PC-3 (cell line): ENCODE data around the gene RGS10. TPM values are rescaled to one million over a fixed set of nuclear protein-coding genes. Genes with fewer than 3 reads are reported as not detected.

Experiments
- ATAC-seq: fragments of 200-7000 bp; cut with Tn5 transposase; 2 replicates; pipeline ENCODE4 v1.9.1; 2020; ENCODE audit warnings: mild to moderate bottlenecking, moderate library complexity
- BruUV-seq: library from RNA; stranded (reverse); fragments of 400-500 nt; replicated peaks from 2 replicates; lab custom pipeline; 2021; lab: Mats Ljungman, UMichigan
- CTCF ChIA-PET: fragments of 300-600 bp; sonication (Branson Sonifier 250); formaldehyde crosslinking; loops from one replicate; lab custom pipeline; 2022; ENCODE audit warnings: antibody characterized with exemption; lab: Charles Lee
- POLR2A ChIA-PET: fragments of 300-600 bp; sonication (Branson Sonifier 250); formaldehyde crosslinking; loops from one replicate; lab custom pipeline; 2022; ENCODE audit warnings: antibody characterized with exemption; ENCODE audit not compliant: unreplicated experiment; lab: Charles Lee
- DNase-seq: peaks from one replicate; pipeline ENCODE4 v3.0.0-alpha.2; 2015
- H2AFZ ChIP-seq: fragments of 300-600 bp; sonication (generic); 2 replicates; pipeline ENCODE4 v1.6.0; 2016; ENCODE audit warnings: antibody characterized with exemption, low read length
- H3F3A ChIP-seq: fragments of 300-600 bp; sonication (generic); one replicate; pipeline ENCODE4 v1.6.0; 2017; ENCODE audit warnings: antibody characterized with exemption, low read length, control low read depth, mild to moderate bottlenecking; ENCODE audit not compliant: unreplicated experiment
- H3K27ac ChIP-seq: fragments of 300-600 bp; sonication (generic); 2 replicates; pipeline ENCODE4 v1.5.1; 2016; ENCODE audit warnings: mild to moderate bottlenecking, low read length
- H3K27me3 ChIP-seq: fragments of 300-600 bp; sonication (generic); 2 replicates; pipeline ENCODE4 v1.6.1; 2016; ENCODE audit warnings: low read length, mixed read lengths
- H3K36me3 ChIP-seq: fragments of 300-600 bp; sonication (generic); 2 replicates; pipeline ENCODE4 v1.6.1; 2016; ENCODE audit warnings: low read depth, mixed run types, low read length, mixed read lengths
- H3K4me1 ChIP-seq: fragments of 300-600 bp; sonication (generic); 2 replicates; pipeline ENCODE4 v1.5.1; 2016; ENCODE audit warnings: low read length; ENCODE audit not compliant: insufficient read depth
- H3K4me2 ChIP-seq: fragments of 300-600 bp; sonication (generic); 2 replicates; pipeline ENCODE4 v1.6.0; 2016; ENCODE audit warnings: low read length
- H3K4me3 ChIP-seq: fragments of 300-600 bp; sonication (generic); 2 replicates; pipeline ENCODE4 v1.5.1; 2016; ENCODE audit warnings: mild to moderate bottlenecking, low read length, mixed read lengths
- H3K79me2 ChIP-seq: fragments of 300-600 bp; sonication (generic); 2 replicates; pipeline ENCODE4 v1.6.1; 2017; ENCODE audit warnings: low read length, mixed read lengths
- H3K9ac ChIP-seq: fragments of 300-600 bp; sonication (generic); 2 replicates; pipeline ENCODE4 v1.6.0; 2016; ENCODE audit warnings: mild to moderate bottlenecking, low read length
- H3K9me2 ChIP-seq: fragments of 300-600 bp; sonication (generic); replicated peaks from 2 replicates; pipeline ENCODE4 v1.6.1; 2016; ENCODE audit warnings: mixed run types, low read length, mixed read lengths
- H3K9me3 ChIP-seq: fragments of 300-600 bp; sonication (generic); 2 replicates; pipeline ENCODE4 v1.6.1; 2016; ENCODE audit warnings: low read length, mixed read lengths
- H4K20me1 ChIP-seq: fragments of 300-600 bp; sonication (generic); 2 replicates; pipeline ENCODE4 v1.6.1; 2016; ENCODE audit warnings: low read length, mixed read lengths
- EZH2 ChIP-seq: fragments of 300-600 bp; sonication (generic); IDR thresholded peaks from one replicate; pipeline ENCODE4 v1.6.1; 2017; ENCODE audit warnings: antibody characterized with exemption, mild to moderate bottlenecking, low read length; ENCODE audit not compliant: unreplicated experiment
- EZH2phosphoT487 ChIP-seq: fragments of 300-600 bp; sonication (generic); IDR thresholded peaks from 2 replicates; pipeline ENCODE4 v1.6.1; 2018; ENCODE audit warnings: mild to moderate bottlenecking, antibody characterized with exemption, low read length, borderline replicate concordance
- intact Hi-C: fragments of 100-400 bp; cut with micrococcal nuclease; formaldehyde crosslinking; loops from 2 replicates; pipeline ENCODE4 v1.9.0; 2023
- total RNA-seq: library from RNA; depleted of rRNA; stranded (reverse); fragments of >200 nt; gene quantifications from 2 replicates; pipeline ENCODE4 v1.2.3, GENCODE V29; 2014
- TF ChIP-seq, protein P1 (sequence below): fragments of 300-600 bp; sonication (generic); conservative IDR thresholded peaks from 2 replicates; pipeline ENCODE4 v1.5.1; 2017; ENCODE audit warnings: antibody characterized with exemption, low read depth, mild to moderate bottlenecking, low read length

The RGS10 gene
- total RNA-seq, 1 experiment from 2014 or later: 27.6 TPM

DNA sequence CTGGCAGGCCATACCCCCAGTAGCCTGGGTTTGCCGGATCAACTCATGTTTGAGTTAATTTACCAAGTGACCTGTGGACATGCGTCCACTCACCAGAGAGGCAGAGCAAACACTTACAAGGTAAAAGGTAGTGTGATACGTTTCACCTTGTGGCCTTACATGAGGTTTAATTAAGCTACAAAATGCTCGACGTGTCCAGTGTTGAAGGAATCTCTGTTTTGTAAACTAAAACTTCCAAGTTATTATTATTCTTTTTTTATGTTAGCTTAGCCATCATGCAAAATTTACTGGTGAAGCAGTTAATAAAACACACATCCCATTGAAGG, 42.9 kb downstream of the RGS10 start:
- CTCF ChIA-PET: no interaction called here

DNA sequence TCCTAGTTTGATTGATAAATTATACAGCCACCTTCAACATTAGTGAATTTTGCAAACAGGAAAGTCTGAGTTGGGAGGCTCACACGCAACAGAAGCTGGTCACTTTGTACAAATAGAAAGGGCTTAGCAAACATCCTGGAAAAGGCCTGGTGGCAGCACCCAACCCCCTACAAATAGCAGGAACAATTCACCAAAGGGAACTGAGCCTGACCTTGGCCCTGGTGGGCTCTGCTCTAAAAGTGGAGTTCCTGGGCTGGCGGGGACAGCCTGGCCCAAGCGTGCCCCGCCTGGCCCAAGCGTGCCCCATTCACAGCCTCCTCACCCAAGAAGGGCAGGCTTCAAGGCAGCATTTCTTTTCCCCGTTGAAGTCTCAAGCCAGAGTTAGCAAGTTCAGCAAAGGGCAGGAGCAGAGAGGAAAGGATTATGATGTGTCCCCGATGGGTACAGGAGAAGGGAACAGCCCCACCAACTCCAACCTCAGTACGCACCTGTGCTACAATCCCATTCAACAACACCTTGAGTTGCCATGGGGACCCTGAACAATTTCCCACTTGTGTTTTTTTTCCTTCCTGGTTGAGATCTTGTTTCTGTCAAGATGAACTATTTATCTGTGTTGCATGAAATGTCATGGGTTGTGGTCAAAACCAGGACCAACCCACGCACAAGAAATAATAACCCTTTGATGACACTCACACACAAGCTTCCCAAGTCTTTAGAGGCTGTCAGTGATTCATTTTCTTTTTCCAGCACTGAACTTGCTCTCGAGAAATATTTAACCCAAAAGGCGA, 43.4 kb downstream of the RGS10 start:
- CTCF ChIA-PET: no interaction called here
- no peak overlapping the region for H3K4me2 ChIP-seq
- DNase-seq (no peak), ATAC-seq (no peak)
- peaks cover 15% of the 10 kb centered on the region for H3K4me1 ChIP-seq
- no peak overlapping the region for H3K9ac ChIP-seq
- no peaks in the 10 kb centered on the region for H4K20me1 ChIP-seq
- H3K27me3 ChIP-seq: no peaks in the 10 kb centered on the region
- no TSS peak for BruUV-seq
- H3K4me3 ChIP-seq: no peak overlapping the region
- no peaks in the 10 kb centered on the region for H3K9me2 ChIP-seq
- H3F3A ChIP-seq: no peaks in the 10 kb centered on the region
- POLR2A ChIA-PET: no interaction called here
- no peak overlapping the region for H2AFZ ChIP-seq
- no peaks in the 10 kb centered on the region for H3K79me2 ChIP-seq
- H3K9me3 ChIP-seq: no peaks in the 10 kb centered on the region
- TF ChIP-seq EZH2 (no peak), EZH2phosphoT487 (no peak)
- TF ChIP-seq, protein P1, sequence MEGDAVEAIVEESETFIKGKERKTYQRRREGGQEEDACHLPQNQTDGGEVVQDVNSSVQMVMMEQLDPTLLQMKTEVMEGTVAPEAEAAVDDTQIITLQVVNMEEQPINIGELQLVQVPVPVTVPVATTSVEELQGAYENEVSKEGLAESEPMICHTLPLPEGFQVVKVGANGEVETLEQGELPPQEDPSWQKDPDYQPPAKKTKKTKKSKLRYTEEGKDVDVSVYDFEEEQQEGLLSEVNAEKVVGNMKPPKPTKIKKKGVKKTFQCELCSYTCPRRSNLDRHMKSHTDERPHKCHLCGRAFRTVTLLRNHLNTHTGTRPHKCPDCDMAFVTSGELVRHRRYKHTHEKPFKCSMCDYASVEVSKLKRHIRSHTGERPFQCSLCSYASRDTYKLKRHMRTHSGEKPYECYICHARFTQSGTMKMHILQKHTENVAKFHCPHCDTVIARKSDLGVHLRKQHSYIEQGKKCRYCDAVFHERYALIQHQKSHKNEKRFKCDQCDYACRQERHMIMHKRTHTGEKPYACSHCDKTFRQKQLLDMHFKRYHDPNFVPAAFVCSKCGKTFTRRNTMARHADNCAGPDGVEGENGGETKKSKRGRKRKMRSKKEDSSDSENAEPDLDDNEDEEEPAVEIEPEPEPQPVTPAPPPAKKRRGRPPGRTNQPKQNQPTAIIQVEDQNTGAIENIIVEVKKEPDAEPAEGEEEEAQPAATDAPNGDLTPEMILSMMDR: no peak
- no peak overlapping the region for H3K27ac ChIP-seq
- H3K36me3 ChIP-seq: no peaks in the 10 kb centered on the region; the same call in 1 of the 2 replicates
- intact Hi-C loops: no loop called here

More for the DNA sequence above, 42.9 kb downstream of the RGS10 start:
- DNase-seq (no peak), ATAC-seq (no peak)
- Histone ChIP-seq H4K20me1 (no peaks in the 10 kb centered on the region), H3K4me3 (no peak overlapping the region), H3K9ac (no peak overlapping the region), H3F3A (no peaks in the 10 kb centered on the region), H3K27ac (no peak overlapping the region), H2AFZ (no peak overlapping the region), H3K9me3 (no peaks in the 10 kb centered on the region), H3K9me2 (no peaks in the 10 kb centered on the region), H3K36me3 (no peaks in the 10 kb centered on the region; the same call in 1 of the 2 replicates), H3K4me1 (peaks cover 10% of the 10 kb centered on the region), H3K27me3 (no peaks in the 10 kb centered on the region), H3K4me2 (no peak overlapping the region), H3K79me2 (no peaks in the 10 kb centered on the region)
- no TSS peak for BruUV-seq
- POLR2A ChIA-PET: no interaction called here
- intact Hi-C loops: no loop called here
- TF ChIP-seq, protein P1: no peak
- TF ChIP-seq EZH2phosphoT487 (no peak), EZH2 (no peak)

DNA sequence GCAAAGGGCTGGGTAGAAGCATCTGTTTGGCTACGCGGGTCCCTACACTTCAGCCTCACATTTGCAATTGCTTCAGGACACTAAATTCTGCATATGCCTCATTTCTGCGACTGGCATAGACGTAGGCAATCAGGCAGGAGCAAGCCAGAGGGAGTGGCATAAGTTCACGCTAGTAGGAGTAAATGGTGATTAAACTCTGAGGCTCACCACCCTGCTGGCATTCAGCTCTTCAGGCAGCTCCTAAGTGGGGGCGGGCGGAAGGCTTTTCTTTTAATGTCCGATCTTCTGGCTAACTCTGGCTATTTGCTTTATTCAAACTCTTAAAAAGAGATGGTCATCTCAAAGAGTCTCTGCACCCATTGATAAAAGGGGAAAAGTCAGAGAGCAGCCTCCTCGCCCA, 45.3 kb downstream of the RGS10 start:
- H3K9ac ChIP-seq: no peak overlapping the region
- no peaks in the 10 kb centered on the region; the same call in 1 of the 2 replicates for H3K36me3 ChIP-seq
- no peak overlapping the region for H3K4me3 ChIP-seq
- no peak overlapping the region for H2AFZ ChIP-seq
- no peak overlapping the region for H3K4me2 ChIP-seq
- ATAC-seq (no peak), DNase-seq (no peak)
- H3K4me1 ChIP-seq: peaks cover 18% of the 10 kb centered on the region
- ChIA-PET POLR2A (no interaction called here), CTCF (no interaction called here)
- no peak for TF ChIP-seq EZH2
- no peak for TF ChIP-seq EZH2phosphoT487
- TF ChIP-seq, protein P1: no peak
- no peaks in the 10 kb centered on the region for H3K27me3 ChIP-seq
- no peaks in the 10 kb centered on the region for H3K79me2 ChIP-seq
- BruUV-seq: no TSS peak
- H3K27ac ChIP-seq: no peak overlapping the region
- H4K20me1 ChIP-seq: no peaks in the 10 kb centered on the region
- intact Hi-C loops: no loop called here
- H3K9me2 ChIP-seq: no peaks in the 10 kb centered on the region
- no peaks in the 10 kb centered on the region for H3K9me3 ChIP-seq
- H3F3A ChIP-seq: no peaks in the 10 kb centered on the region
